ENCODE measurements around the gene ROS1. TPM values are rescaled to one million over a fixed set of nuclear protein-coding genes. Genes with fewer than 3 reads are reported as not detected.

ROS1 gene
- total and polyA plus RNA-seq, 10 of the 15 experiments (the other 5 are each of a cell fraction or from before 2014, with no cell fraction given): under 0.01 to 0.07 (median 0.03) TPM; not detected in 5

DNA sequence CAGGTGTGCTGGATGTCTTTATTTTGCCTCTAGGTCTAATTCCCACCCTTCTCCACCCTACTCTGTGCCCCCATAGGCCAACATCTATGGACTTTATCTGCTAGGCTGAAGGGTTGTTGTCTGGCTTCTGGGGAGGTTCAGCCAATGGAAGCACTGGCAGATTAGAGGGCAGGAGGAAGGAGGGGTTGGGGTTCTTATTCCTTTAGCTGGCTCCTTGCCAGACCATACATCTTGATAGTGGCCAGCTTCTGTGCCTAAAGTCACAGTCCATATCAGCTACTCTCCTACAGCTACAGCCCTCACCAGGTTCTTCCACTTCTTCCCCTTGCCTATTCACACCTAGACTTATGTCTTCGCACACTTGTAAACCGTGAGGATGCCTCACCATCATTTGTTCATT is 41.1 kb downstream of the ROS1 start:
- in situ Hi-C loops (cut with MboI) (no loop called here), intact Hi-C loops (cut with micrococcal nuclease; ENCODE audit: unreplicated experiment) (no loop called here)
- RAD21 ChIA-PET (ENCODE audit: unreplicated experiment): no interaction called here
- no peak for FAIRE-seq
- no peaks in the 10 kb centered on the region for H3K36me3 ChIP-seq (ENCODE audit: control insufficient read depth in 2 of 2, insufficient read depth in 2 of 2, low read length in 1 of 2)
- no peak for DNase-seq (ENCODE audit: low read depth, low spot score)
- TF ChIP-seq NR2F1 (conservative IDR thresholded peaks at IDR 0.05): no peak
- TF ChIP-seq RELA (IDR thresholded peaks at IDR 0.05; ENCODE audit: borderline replicate concordance, partially characterized antibody): no peak
- no peak for TF ChIP-seq PAX8 (IDR thresholded peaks at IDR 0.05)
- TF ChIP-seq ZNF217 (IDR thresholded peaks at IDR 0.05): no peak
- TF ChIP-seq CBX5 (IDR thresholded peaks at IDR 0.05; ENCODE audit: low read depth): no peak
- no peak for TF ChIP-seq MXI1 (IDR thresholded peaks at IDR 0.05; ENCODE audit: low read depth, low read length)
- TF ChIP-seq, protein P1, sequence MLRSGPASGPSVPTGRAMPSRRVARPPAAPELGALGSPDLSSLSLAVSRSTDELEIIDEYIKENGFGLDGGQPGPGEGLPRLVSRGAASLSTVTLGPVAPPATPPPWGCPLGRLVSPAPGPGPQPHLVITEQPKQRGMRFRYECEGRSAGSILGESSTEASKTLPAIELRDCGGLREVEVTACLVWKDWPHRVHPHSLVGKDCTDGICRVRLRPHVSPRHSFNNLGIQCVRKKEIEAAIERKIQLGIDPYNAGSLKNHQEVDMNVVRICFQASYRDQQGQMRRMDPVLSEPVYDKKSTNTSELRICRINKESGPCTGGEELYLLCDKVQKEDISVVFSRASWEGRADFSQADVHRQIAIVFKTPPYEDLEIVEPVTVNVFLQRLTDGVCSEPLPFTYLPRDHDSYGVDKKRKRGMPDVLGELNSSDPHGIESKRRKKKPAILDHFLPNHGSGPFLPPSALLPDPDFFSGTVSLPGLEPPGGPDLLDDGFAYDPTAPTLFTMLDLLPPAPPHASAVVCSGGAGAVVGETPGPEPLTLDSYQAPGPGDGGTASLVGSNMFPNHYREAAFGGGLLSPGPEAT (IDR thresholded peaks at IDR 0.05; ENCODE audit: low read depth): no peak
- no peak for TF ChIP-seq MTA2 (IDR thresholded peaks at IDR 0.05; ENCODE audit: low read depth)
- TF ChIP-seq ASH2L (IDR thresholded peaks at IDR 0.05; ENCODE audit: borderline replicate concordance, low read depth): no peak
- TF ChIP-seq SP1 (IDR thresholded peaks at IDR 0.05; ENCODE audit: low read depth, low read length): no peak
- TF ChIP-seq SUZ12 (IDR thresholded peaks at IDR 0.05; ENCODE audit: unreplicated experiment): no peak
- no peak for TF ChIP-seq ZNF274 (IDR thresholded peaks at IDR 0.05; ENCODE audit: insufficient read depth, insufficient read length)
- H2AFZ ChIP-seq (ENCODE audit: control insufficient read depth, low read depth, low read length): no peak overlapping the region
- H3K4me3 ChIP-seq: no peak overlapping the region
- no peak overlapping the region for H3K4me2 ChIP-seq (ENCODE audit: control insufficient read depth, insufficient read depth)
- H3K4me1 ChIP-seq (ENCODE audit: control insufficient read depth, insufficient read depth, low read length): no peaks in the 10 kb centered on the region; the same call in 1 of the 2 replicates
- no peak overlapping the region for H3K9ac ChIP-seq (ENCODE audit: control insufficient read depth, insufficient read depth, low read length)
- no peaks in the 10 kb centered on the region for H3K9me3 ChIP-seq (replicated peaks; ENCODE audit: control insufficient read depth, insufficient read depth, low read length)
- H3K27me3 ChIP-seq (replicated peaks in 1 of 2; ENCODE audit: control insufficient read depth in 2 of 2, insufficient read depth in 2 of 2, low read length in 1 of 2): no peaks in the 10 kb centered on the region
- SMC1A ChIA-PET (ENCODE audit: uncharacterized antibody, unreplicated experiment): no interaction called here
- H3K27ac ChIP-seq (ENCODE audit: control insufficient read depth, insufficient read depth): no peak overlapping the region
- no peaks in the 10 kb centered on the region for H3K79me2 ChIP-seq (ENCODE audit: control insufficient read depth, insufficient read depth, low read length)
- CTCF ChIA-PET: no interaction called here
- no peak for ATAC-seq
- POLR2A ChIA-PET: no interaction called here
- no peaks in the 10 kb centered on the region for H4K20me1 ChIP-seq (ENCODE audit: control insufficient read depth, insufficient read depth)
- BruUV-seq (replicated peaks): no TSS peak
- WGBS (ENCODE audit: insufficient coverage, insufficient replicate concordance, low lambda C conversion rate, missing lambda C conversion rate): 4% methylated on average over 2 of the region's 2 CpGs

All from GM12878 (cell line).